Glomerular visceral epithelial cell (primary cell): Measurements from ENCODE around the gene HKDC1.

Source experiments
- DNase-seq: peaks from one replicate; pipeline ENCODE4 v3.0.0-alpha.2; 2016; ENCODE audit errors: extremely low spot score

Gene HKDC1

DNA sequence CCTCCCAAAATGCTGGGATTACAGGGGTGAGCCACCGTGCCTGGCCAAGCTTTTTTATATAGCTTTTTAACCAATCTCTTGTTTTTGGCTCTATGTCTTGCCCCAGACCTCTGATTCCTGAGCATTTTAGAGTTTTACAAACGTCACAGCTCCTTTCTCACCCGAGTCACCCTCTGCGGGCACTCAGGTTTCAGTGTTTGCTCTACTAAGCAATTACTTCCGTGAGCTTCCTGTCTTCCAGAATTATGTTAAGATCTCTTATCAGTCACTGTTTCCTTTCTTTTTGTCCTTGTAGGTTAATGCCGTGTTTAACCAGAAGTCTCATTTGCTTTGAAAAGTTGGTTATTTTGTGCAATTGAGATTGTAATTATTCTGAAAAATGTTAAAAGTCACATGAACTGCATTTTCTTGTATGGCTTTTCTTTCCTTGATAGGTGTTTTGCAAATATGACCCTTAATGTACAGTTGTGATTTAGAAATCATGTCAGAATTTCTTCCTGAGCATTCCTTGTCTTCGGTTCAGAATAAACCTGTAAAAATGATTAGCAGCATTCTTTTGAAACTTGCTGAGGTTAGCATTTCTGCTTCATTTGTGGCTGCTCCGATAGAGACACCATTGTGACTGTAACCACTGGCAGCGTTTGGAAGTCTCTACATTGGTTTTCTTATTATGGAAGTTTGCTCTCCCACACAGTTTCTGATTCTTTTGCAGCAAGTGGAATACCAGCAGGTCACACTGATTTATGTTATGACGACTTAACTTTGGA is 4.5 kb upstream of the HKDC1 start:
- DNase-seq: no peak

DNA sequence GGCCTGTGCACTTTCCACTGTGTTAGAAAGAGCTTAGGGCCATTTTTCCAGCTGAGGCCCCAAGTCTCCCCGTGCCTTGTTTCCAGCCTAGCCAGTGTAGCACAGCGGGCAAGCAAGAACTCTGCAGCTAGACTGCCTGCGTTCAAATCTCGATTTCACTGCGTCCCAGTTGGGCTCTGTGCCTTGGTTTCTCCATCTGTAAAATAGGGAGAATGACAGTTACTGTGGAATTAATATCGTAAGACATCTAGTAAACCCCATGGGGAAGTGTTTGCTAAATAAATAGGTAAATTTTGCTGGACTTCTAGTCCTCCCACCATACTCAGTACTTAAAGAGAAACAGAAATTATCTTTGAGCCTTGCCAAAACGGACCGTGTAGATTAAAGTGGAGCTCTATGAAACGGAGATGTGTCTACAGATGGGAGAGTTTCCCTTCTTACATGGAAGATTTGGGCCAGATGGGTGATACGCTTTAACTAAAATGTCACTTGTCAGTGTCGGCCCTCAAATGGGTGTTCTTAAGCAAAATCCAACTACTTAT is 3.5 kb upstream of the HKDC1 start:
- DNase-seq: no peak

GRCh38 chr10:69217119-69217754 is 2.9 kb upstream of the HKDC1 start:
- peak; percentile 93 for DNase-seq

DNA sequence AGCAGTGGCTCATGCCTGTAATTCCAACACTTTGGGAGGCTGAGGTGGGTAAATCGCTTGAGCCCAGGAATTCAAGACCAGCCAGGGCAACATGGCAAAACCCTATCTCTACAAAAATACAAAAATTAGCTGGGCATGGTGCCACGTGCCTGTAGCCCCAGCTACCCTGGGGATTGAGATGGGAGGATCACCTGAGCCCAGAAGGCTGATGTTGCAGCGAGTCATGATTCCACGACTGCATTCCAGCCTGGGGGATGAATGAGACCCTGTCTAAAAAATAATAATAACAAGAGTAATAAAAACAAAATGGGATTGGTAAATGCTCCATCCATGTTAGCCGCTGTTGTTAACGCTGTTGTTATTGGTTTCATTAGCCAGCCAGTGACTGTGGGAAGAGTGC is 1.3 kb upstream of the HKDC1 start:
- peak; percentile 31 for DNase-seq

GRCh38 chr10:69220507-69220906 is 375 bp downstream of the HKDC1 start:
- no peak for DNase-seq

DNA sequence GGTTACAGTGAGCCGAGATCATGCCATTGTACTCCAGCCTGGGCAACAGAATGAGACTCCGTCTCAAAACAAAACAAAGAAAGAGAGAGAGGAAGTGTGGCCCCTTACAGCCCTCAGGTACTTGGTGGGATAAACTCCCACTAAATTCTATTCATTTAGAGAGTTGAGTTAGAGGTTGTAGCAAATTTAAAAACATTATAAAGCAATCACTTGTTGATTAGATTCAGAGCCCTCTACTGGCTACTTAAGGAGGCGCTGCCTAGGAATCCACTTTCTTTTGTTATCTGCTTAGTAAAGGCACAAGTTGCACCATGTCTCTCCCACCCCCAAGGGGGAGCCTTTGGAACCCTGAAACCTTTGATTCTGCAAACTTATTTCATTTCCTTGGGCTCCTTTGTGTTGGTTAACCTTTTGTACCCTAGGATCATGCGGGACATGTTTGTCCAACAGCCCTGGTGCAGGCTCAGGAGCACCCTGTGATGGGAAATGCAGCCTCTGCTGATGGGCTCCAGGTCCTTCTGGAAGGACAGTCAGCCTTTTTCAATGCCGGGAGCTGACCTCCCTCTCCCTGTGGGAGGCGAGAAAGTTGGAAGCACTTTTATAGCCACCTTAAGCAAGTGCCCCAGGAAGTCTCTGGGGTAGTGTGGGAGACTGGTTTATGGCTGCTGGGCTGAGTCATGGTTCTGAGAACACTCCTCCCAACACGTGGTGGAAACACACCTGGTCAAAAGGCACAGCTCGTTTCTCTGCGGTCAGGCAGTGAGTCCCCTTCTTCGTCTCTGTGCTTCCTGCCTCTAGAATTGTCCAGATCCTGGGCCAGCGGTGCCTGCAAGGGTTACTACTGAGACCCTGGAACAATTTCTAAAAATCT is 2.3 kb downstream of the HKDC1 start:
- DNase-seq: peak; percentile 83

DNA sequence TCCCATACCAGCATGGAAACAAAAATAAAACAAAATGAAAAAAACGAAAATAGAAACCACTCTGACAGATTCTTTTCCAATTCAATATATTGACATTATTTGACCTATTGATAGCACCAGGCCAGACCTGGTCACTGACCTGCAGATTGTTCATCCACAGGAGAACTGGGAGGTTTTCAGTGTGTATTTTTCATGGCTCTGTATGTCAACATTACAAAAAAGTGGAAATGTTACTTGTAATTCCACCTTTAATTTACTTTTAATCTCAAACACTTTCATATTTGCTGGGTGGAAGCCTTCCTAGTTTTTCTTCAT is 2.9 kb downstream of the HKDC1 start:
- DNase-seq: no peak

- DNase-seq: no peak
These were observed 4.9 kb downstream of the HKDC1 start for GRCh38 chr10:69224862-69225657.

GRCh38 chr10:69225681-69226080 is 5.5 kb downstream of the HKDC1 start:
- no peak for DNase-seq

DNA sequence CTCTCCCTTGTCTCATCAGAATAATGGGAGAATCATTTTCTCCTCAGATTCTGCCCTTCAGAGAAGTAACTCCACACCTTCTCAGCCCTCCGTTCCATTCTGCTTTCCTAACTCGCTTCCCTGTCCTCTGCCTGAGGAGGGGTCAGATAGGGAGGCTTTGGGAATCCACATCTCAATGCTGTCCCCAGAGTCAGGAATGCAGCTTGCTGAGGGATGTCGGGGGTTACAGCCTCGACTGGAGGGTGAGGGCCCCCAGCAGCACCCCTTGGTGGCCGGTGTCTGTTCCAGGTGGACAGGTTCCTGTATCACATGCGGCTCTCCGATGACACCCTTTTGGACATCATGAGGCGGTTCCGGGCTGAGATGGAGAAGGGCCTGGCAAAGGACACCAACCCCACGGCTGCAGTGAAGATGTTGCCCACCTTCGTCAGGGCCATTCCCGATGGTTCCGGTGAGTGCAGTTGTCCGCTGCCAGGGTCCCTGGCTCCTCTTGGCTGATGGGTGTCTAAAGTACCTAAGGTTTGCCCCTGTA is 6.9 kb downstream of the HKDC1 start:
- DNase-seq: no peak

DNA sequence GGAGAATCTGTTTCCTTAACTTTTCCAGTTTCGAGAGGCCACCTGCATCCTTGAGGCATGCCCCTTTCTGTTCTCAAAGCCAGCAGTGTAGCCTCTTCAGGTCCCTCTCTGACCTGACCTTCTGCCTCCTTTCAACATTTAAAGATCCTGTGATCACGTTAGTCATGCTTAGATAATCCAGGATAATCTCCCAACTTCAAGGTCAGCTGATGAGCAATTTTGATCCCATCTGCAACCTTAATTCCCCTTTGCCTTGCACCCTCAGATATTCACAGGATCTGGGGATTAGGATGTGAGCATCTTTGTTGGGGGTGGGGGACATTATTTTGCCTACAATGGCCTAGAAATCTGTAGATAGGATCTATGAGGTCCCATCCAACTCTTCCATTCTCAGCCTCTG is 8.0 kb downstream of the HKDC1 start:
- DNase-seq: no peak

- DNase-seq: no peak
These were observed 9.4 kb downstream of the HKDC1 start for GRCh38 chr10:69229616-69229916.

- DNase-seq: no peak
These were observed 10.0 kb downstream of the HKDC1 start for GRCh38 chr10:69230128-69230527.

GRCh38 chr10:69232252-69232651 is 12.1 kb downstream of the HKDC1 start:
- peak; percentile 77 for DNase-seq

DNA sequence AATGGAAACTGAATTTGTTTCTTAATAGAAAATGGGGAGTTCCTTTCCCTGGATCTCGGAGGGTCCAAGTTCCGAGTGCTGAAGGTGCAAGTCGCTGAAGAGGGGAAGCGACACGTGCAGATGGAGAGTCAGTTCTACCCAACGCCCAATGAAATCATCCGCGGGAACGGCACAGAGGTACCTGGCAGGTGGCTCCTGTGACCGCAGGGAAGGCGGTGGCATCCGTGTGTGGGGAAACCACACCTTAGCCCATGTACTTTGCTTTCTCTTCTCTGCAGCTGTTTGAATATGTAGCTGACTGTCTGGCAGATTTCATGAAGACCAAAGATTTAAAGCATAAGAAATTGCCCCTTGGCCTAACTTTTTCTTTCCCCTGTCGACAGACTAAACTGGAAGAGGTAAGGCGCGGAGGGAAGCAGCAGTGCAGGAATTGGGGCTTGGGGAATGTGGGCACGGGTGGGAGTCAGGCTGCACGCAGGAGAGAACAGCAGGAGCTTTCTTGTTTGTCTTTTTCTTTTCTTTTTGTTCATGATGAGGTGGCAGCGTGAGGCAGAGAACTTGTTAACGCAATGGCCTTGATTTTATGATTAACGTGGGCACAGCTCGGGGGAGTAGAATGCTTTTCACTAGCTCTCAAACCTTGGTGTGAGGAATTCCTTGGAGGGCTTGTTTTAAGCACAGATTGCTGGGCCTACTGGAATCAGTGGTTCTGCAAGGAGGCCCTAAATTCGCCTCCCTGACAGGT is 12.8 kb downstream of the HKDC1 start:
- no peak for DNase-seq

DNA sequence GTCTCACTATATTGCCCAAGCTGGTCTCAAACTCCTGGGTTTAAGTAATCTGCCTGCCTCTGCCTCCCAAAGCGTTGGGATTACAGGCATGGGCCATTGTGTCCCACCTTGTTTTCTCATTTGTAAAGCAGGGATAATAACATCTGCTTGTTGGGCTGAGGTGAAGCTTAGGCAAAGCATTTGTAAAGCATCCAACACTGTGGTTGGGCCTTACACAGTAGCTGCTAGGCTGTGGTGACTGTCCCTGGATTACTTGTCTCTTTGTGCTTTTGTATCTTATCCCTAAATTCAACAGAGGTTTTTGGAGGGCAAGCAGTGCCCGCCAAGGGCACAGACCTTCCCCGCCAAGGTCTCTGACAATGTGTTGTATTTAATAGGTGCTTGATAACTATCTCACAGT is 14.3 kb downstream of the HKDC1 start:
- no peak for DNase-seq

DNA sequence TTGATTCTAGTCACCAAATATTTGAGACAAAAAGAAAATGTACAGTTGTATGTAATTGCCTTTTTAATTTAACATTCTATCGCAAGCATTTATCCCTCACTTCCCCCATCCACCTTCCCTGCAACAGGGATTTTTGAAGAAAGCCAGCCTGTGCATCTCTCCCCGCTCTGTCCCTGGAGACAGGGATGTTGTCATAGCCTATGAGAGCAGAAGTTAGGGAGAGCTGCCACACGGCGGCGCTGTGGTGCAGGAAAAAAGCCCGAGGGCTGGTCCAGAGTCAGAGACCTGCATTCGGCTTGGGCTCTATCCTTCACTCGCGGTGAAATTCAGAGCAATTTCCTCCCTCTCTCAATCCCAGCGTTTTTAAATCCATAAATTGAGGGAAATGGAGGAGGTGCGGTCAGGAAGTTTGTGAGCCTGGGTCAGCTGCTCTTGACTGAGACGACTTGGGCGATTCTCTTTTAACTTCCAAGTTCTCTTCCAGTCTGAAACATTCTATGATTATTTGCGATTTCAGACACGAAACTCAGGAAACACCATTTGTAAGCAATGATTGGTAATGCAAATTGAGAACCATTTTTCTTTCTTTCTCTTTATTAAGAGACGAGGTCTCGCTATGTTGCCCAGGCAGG is 17.5 kb downstream of the HKDC1 start:
- DNase-seq: peak; percentile 80

DNA sequence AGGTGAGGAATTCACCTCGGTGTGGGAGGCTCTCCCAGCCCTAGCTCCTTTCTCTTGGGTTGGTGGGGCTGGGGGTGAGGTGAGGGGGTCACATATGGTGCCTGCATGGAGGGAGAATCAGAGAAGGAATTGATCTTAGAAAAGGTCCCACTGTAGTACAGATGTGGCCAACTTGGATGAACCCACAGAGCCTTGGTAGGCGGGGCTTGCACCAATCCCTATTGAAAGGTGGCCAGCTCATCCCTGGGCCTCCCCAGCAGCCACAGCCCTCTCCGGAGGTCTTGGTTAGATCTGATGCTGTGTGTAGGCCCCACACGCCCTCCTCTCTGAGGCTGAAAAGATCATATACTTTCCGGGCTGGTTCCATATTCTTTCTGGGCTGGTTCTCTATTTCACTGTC is 19.0 kb downstream of the HKDC1 start:
- no peak for DNase-seq

- no peak for DNase-seq
These were observed 19.8 kb downstream of the HKDC1 start for GRCh38 chr10:69239816-69240434.

- no peak for DNase-seq
These were observed 20.3 kb downstream of the HKDC1 start for GRCh38 chr10:69240455-69240854.
